Measurements from ENCODE around the gene NKAP.
A peak's percentile ranks its signal among the peaks of the same experiment; 100 is the strongest.
"Not testable (repeated sequence)": the region's sequence is repeated elsewhere in the genome, so short reads cannot be mapped to it uniquely, and the experiment has no call there.

NKAP gene

GRCh38 chrX:119919835-119920585, 23.5 kb downstream of the NKAP start:
- H3K4me3 ChIP-seq (ENCODE audit: low read depth, low read length): no peak overlapping the region
- no peak for TF ChIP-seq CTCF (conservative IDR thresholded peaks at IDR 0.05; ENCODE audit: low read depth, low read length)
- DNase-seq (ENCODE audit: low read depth): no peak

- no peak for DNase-seq (ENCODE audit: low read depth)
- TF ChIP-seq CTCF (conservative IDR thresholded peaks at IDR 0.05; ENCODE audit: low read depth, low read length): no peak
Observed at GRCh38 chrX:119917877-119918276, 25.7 kb downstream of the NKAP start.

GRCh38 chrX:119916310-119916709, 27.2 kb downstream of the NKAP start:
- DNase-seq (ENCODE audit: low read depth): no peak
- TF ChIP-seq CTCF (conservative IDR thresholded peaks at IDR 0.05; ENCODE audit: low read depth, low read length): no peak
- H3K4me3 ChIP-seq (ENCODE audit: low read depth, low read length): no peak overlapping the region

More at GRCh38 chrX:119917877-119918276, 25.7 kb downstream of the NKAP start:
- no peak overlapping the region for H3K4me3 ChIP-seq (ENCODE audit: low read depth, low read length)

- H3K4me3 ChIP-seq (ENCODE audit: low read depth, low read length): no peak overlapping the region
- TF ChIP-seq CTCF (conservative IDR thresholded peaks at IDR 0.05; ENCODE audit: low read depth, low read length): no peak
- DNase-seq (ENCODE audit: low read depth): no peak
Observed at GRCh38 chrX:119900976-119901375, 42.6 kb downstream of the NKAP start.

GRCh38 chrX:119899125-119899524, 44.4 kb downstream of the NKAP start:
- TF ChIP-seq CTCF (conservative IDR thresholded peaks at IDR 0.05; ENCODE audit: low read depth, low read length): no peak
- no peak for DNase-seq (ENCODE audit: low read depth)
- no peak overlapping the region for H3K4me3 ChIP-seq (ENCODE audit: low read depth, low read length)

- TF ChIP-seq CTCF (conservative IDR thresholded peaks at IDR 0.05; ENCODE audit: low read depth, low read length): no peak
- no peak within 1 kb of the TSS for H3K4me3 ChIP-seq (ENCODE audit: low read depth, low read length)
- DNase-seq (ENCODE audit: low read depth): peak; percentile 42
Observed at GRCh38 chrX:119895843-119896326, 47.7 kb downstream of the NKAP start, which contains the start of gene AKAP14. Gene AKAP14, plus strand, starts transcription at chrX:119895893. Its CDS starts 7,331 bp downstream, at chrX:119903224.

- H3K4me3 ChIP-seq (ENCODE audit: low read depth, low read length): not testable (repeated sequence)
Observed at GRCh38 chrX:119891961-119892692, 51.4 kb downstream of the NKAP start.

GRCh38 chrX:119890626-119891025, 52.9 kb downstream of the NKAP start:
- DNase-seq (ENCODE audit: low read depth); H3K4me3 ChIP-seq (ENCODE audit: low read depth, low read length): not testable (repeated sequence)

More at GRCh38 chrX:119891961-119892692, 51.4 kb downstream of the NKAP start:
- DNase-seq (ENCODE audit: low read depth): not testable (repeated sequence)

Data from choroid plexus epithelial cell (primary cell).